ENCODE data around the gene SNX22. TPM values are rescaled to one million over a fixed set of nuclear protein-coding genes. Genes with fewer than 3 reads are reported as not detected.
"Not testable (repeated sequence)": the region's sequence is repeated elsewhere in the genome, so short reads cannot be mapped to it uniquely, and the experiment has no call there.

The SNX22 gene
- total RNA-seq, 2 experiments from 2014 or later = 0.14 to 0.19 TPM

- no peak overlapping the region for H3K4me3 Mint-ChIP-seq
- H3K27ac ChIP-seq (ENCODE audit: low read depth in 1 of 2, low read length in 2 of 2) = no peak overlapping the region
- H3K27me3 Mint-ChIP-seq = no peaks in the 10 kb centered on the region
- H3K4me3 ChIP-seq (ENCODE audit: low read length) = no peak overlapping the region
- ChIA-PET CTCF (no interaction called here), POLR2A (no interaction called here)
- no peak overlapping the region for H3K27ac Mint-ChIP-seq
- peaks cover 3% of the 10 kb centered on the region for H3K4me1 Mint-ChIP-seq (ENCODE audit: low read depth)
- H3K9me3 Mint-ChIP-seq = no peaks in the 10 kb centered on the region
- no peaks in the 10 kb centered on the region for H3K9me3 ChIP-seq (ENCODE audit: control insufficient read depth in 1 of 2, insufficient read depth in 1 of 2, low read length in 2 of 2)
- H3K4me1 ChIP-seq (ENCODE audit: insufficient read depth, low read length) = no peaks in the 10 kb centered on the region
- peaks cover 94% of the 10 kb centered on the region for H3K36me3 ChIP-seq (ENCODE audit: insufficient read depth, low read length)
- no peaks in the 10 kb centered on the region for H3K27me3 ChIP-seq (ENCODE audit: control insufficient read depth in 1 of 2, insufficient read depth in 2 of 2, low read length in 2 of 2)
- peaks cover 93% of the 10 kb centered on the region for H3K36me3 Mint-ChIP-seq (ENCODE audit: low read depth)
- intact Hi-C loops (cut with DNase I, micrococcal nuclease) = no loop called here
- DNase-seq (no peak), ATAC-seq (ENCODE audit: poor library complexity) (no peak)
- no peak for TF ChIP-seq CTCF (IDR thresholded peaks at IDR 0.05)
These were observed 33.6 kb upstream of the SNX22 start for GRCh38 chr15:64117759-64118487.

GRCh38 chr15:64120322-64120721 is 31.2 kb upstream of the SNX22 start:
- H3K9me3 Mint-ChIP-seq; H3K9me3 ChIP-seq (ENCODE audit: control insufficient read depth in 1 of 2, insufficient read depth in 1 of 2, low read length in 2 of 2); H3K27ac ChIP-seq (ENCODE audit: low read depth in 1 of 2, low read length in 2 of 2); H3K4me1 ChIP-seq (ENCODE audit: insufficient read depth, low read length); H3K4me1 Mint-ChIP-seq (ENCODE audit: low read depth); ATAC-seq (ENCODE audit: poor library complexity); H3K4me3 Mint-ChIP-seq; H3K4me3 ChIP-seq (ENCODE audit: low read length); POLR2A ChIA-PET; H3K27me3 ChIP-seq (ENCODE audit: control insufficient read depth in 1 of 2, insufficient read depth in 2 of 2, low read length in 2 of 2); intact Hi-C loops (cut with DNase I, micrococcal nuclease); H3K27me3 Mint-ChIP-seq; H3K27ac Mint-ChIP-seq; DNase-seq: not testable (repeated sequence)
- peaks cover 88% of the 10 kb centered on the region for H3K36me3 ChIP-seq (ENCODE audit: insufficient read depth, low read length)
- CTCF ChIA-PET = interaction anchor here (0.6 kb wide), 1 partner anchor 67 kb away, joined by 4 read pairs; no protein-coding TSS in a partner anchor
- peaks cover 91% of the 10 kb centered on the region for H3K36me3 Mint-ChIP-seq (ENCODE audit: low read depth)

GRCh38 chr15:64121614-64122013 is 29.9 kb upstream of the SNX22 start:
- POLR2A ChIA-PET = interaction anchor here (1.0 kb wide), 1 partner anchor 31 kb away, joined by 3 read pairs; no protein-coding TSS in a partner anchor

More at GRCh38 chr15:64121614-64122013, 29.9 kb upstream of the SNX22 start:
- no peaks in the 10 kb centered on the region for H3K27me3 Mint-ChIP-seq
- CTCF ChIA-PET = interaction anchor here (1.5 kb wide), 1 partner anchor 32 kb away, joined by 5 read pairs; no protein-coding TSS in a partner anchor
- Histone ChIP-seq H3K27me3 (ENCODE audit: control insufficient read depth in 1 of 2, insufficient read depth in 2 of 2, low read length in 2 of 2) (no peaks in the 10 kb centered on the region), H3K9me3 (ENCODE audit: control insufficient read depth in 1 of 2, insufficient read depth in 1 of 2, low read length in 2 of 2) (no peaks in the 10 kb centered on the region), H3K36me3 (ENCODE audit: insufficient read depth, low read length) (peaks cover 86% of the 10 kb centered on the region), H3K27ac (ENCODE audit: low read depth in 1 of 2, low read length in 2 of 2) (no peak overlapping the region), H3K4me3 (ENCODE audit: low read length) (no peak overlapping the region), H3K4me1 (ENCODE audit: insufficient read depth, low read length) (no peaks in the 10 kb centered on the region)
- DNase-seq = no peak
- no peak for ATAC-seq (ENCODE audit: poor library complexity)
- peaks cover 87% of the 10 kb centered on the region for H3K36me3 Mint-ChIP-seq (ENCODE audit: low read depth)
- no peaks in the 10 kb centered on the region for H3K9me3 Mint-ChIP-seq
- H3K4me3 Mint-ChIP-seq = no peak overlapping the region
- no peak overlapping the region for H3K27ac Mint-ChIP-seq
- TF ChIP-seq CTCF (IDR thresholded peaks at IDR 0.05) = no peak
- intact Hi-C loops (cut with DNase I, micrococcal nuclease) = no loop called here
- H3K4me1 Mint-ChIP-seq (ENCODE audit: low read depth) = no peaks in the 10 kb centered on the region

Data from CD4-positive, alpha-beta T cell (primary cell).